ENCODE measurements around the gene MYH9.

DNA sequence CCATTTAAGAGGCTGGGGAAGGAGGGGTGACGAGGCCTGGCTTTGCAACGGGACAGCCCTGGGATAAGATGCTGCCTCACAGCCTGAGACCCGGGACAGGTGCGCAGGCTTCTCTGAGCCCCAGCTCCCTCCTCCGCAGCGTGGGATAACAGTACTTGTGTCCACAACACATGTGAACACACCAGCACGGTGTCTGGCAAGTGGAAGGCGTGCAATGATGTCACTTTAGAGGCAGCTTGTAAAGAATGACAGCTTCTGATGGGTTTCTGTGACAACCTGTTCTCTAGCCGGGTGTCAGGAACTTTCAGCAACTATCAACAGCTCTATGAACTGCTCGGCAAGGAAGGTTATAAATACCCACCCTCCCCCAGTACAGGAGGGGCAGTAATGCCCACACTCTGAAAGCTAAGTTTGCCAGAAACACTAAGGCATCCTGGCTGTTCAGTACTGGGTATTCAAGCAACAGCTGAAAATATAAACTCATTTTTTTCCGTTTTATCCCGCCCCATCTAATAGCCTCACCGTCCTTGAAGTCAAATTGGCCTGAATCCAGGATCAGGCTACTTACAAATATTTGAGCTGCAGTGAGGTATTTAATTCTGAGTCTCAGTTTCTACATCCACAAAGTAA lies 59.7 kb downstream of the MYH9 start:
- TF ChIP-seq, protein P1, sequence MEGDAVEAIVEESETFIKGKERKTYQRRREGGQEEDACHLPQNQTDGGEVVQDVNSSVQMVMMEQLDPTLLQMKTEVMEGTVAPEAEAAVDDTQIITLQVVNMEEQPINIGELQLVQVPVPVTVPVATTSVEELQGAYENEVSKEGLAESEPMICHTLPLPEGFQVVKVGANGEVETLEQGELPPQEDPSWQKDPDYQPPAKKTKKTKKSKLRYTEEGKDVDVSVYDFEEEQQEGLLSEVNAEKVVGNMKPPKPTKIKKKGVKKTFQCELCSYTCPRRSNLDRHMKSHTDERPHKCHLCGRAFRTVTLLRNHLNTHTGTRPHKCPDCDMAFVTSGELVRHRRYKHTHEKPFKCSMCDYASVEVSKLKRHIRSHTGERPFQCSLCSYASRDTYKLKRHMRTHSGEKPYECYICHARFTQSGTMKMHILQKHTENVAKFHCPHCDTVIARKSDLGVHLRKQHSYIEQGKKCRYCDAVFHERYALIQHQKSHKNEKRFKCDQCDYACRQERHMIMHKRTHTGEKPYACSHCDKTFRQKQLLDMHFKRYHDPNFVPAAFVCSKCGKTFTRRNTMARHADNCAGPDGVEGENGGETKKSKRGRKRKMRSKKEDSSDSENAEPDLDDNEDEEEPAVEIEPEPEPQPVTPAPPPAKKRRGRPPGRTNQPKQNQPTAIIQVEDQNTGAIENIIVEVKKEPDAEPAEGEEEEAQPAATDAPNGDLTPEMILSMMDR (conservative IDR thresholded peaks at IDR 0.05; ENCODE audit: low read depth, low read length) = no peak
- no peak for TF ChIP-seq EZH2 (IDR thresholded peaks at IDR 0.05; ENCODE audit: borderline replicate concordance, low read depth, low read length, poor library complexity, severe bottlenecking)

Measured in A673 (cell line).